HepG2 (cell line): Measurements from ENCODE around the gene NECTIN3. TPM values are rescaled to one million over a fixed set of nuclear protein-coding genes. Genes with fewer than 3 reads are reported as not detected.

Experiments used
- ATAC-seq: fragments of 200-7000 bp; cut with Tn5 transposase; 3 replicates; pipeline ENCODE4 v1.9.1; 2020; ENCODE audit warnings: mild to moderate bottlenecking, moderate library complexity
- BruUV-seq: library from RNA; stranded (reverse); fragments of 400-500 nt; replicated peaks from 2 replicates; lab custom pipeline; 2021; lab: Mats Ljungman, UMichigan
- CTCF ChIA-PET: fragments of 300-600 bp; formaldehyde crosslinking; extraction: SDS; loops from one replicate; lab custom pipeline; 2021; ENCODE audit warnings: low total read pairs, inconsistent platforms, low intra/inter-chr PET ratio; lab: Yijun Ruan, JAX
- POLR2A ChIA-PET: fragments of 350-600 bp; sonication (Branson Sonifier 250); formaldehyde crosslinking; loops from one replicate; lab custom pipeline; 2020; ENCODE audit warnings: antibody characterized with exemption, inconsistent platforms; lab: Yijun Ruan, JAX
- DNase-seq: peaks from one replicate; pipeline ENCODE4 v3.0.0-alpha.2; 2015; ENCODE audit warnings: low spot score
- FAIRE-seq: peaks from 3 replicates; lab custom pipeline; 2011; peaks lifted over from hg19 to GRCh38; lab: Jason Lieb, UNC
- H2AFZ ChIP-seq: one replicate; pipeline ENCODE4 v1.6.1; 2011; ENCODE audit warnings: low read length, inconsistent platforms
- H3K27ac ChIP-seq: fragments of 300-600 bp; 3 replicates; pipeline ENCODE4 v1.8.0; 2011; ENCODE audit warnings: mixed run types, mild to moderate bottlenecking, mixed read lengths, low read length, inconsistent platforms; ENCODE audit not compliant: insufficient read depth; ENCODE audit errors: extremely low read length
- H3K27me3 ChIP-seq, 2 experiments: fragments of 200-600 bp in 1 of 2; 2 replicates in 1 of 2; 3 replicates in 1 of 2; pipeline versions ENCODE4 v1.6.0 to v1.8.0; 2011; ENCODE audit warnings: low read length in 2 of 2, mild to moderate bottlenecking in 2 of 2, moderate library complexity in 2 of 2, inconsistent platforms in 1 of 2; ENCODE audit not compliant: insufficient read depth in 2 of 2, control insufficient read depth in 1 of 2
- H3K36me3 ChIP-seq, 2 experiments: fragments of 200-600 bp in 1 of 2; replicated peaks in 1 of 2; 2 replicates in 1 of 2; 3 replicates in 1 of 2; pipeline versions ENCODE4 v1.5.1 to v1.8.0; 2011; ENCODE audit warnings: low read length in 2 of 2, inconsistent platforms in 1 of 2; ENCODE audit not compliant: insufficient read depth in 2 of 2, control insufficient read depth in 1 of 2
- H3K4me1 ChIP-seq: 2 replicates; pipeline ENCODE4 v1.5.1; 2012; ENCODE audit warnings: low read length, inconsistent platforms; ENCODE audit not compliant: insufficient read depth
- H3K4me2 ChIP-seq: 2 replicates; pipeline ENCODE4 v1.6.0; 2011; ENCODE audit warnings: low read depth, low read length, inconsistent platforms
- H3K4me3 ChIP-seq, 3 experiments: fragments of 200-600 bp in 1 of 3; sonication (generic), shearing (Covaris generic) in 1 of 3; replicated peaks in 1 of 3; 2 replicates each; pipeline ENCODE4 v1.5.1; 2011 to 2016; ENCODE audit warnings: low read length in 3 of 3, inconsistent platforms in 2 of 3, low read depth in 2 of 3, mild to moderate bottlenecking in 2 of 3, control low read depth in 1 of 3, mixed read lengths in 1 of 3; ENCODE audit not compliant: insufficient read depth in 1 of 3
- H3K79me2 ChIP-seq: one replicate; pipeline ENCODE4 v1.6.1; 2011; ENCODE audit warnings: low read length, inconsistent platforms; ENCODE audit not compliant: insufficient read depth
- H3K9ac ChIP-seq: 2 replicates; pipeline ENCODE4 v1.6.0; 2011; ENCODE audit warnings: mild to moderate bottlenecking, low read depth, low read length, inconsistent platforms; ENCODE audit not compliant: insufficient read depth
- H3K9me3 ChIP-seq: 2 replicates; pipeline ENCODE4 v1.5.1; 2012; ENCODE audit warnings: mild to moderate bottlenecking, low read length
- H4K20me1 ChIP-seq: 2 replicates; pipeline ENCODE4 v1.6.0; 2011; ENCODE audit warnings: inconsistent platforms, mild to moderate bottlenecking, low read length, moderate library complexity; ENCODE audit not compliant: insufficient read depth
- HIC2 ChIP-seq: sonication (generic); formaldehyde crosslinking; IDR thresholded peaks from 2 replicates; pipeline ENCODE4 v1.9.0; 2022; ENCODE audit warnings: low read depth, missing genetic modification reagents
- PCBP1 ChIP-seq: fragments of 200-400 bp; formaldehyde crosslinking; IDR thresholded peaks from 2 replicates; pipeline ENCODE4 v1.6.1; 2017; ENCODE audit warnings: mild to moderate bottlenecking, low read depth, low read length, borderline replicate concordance
- REL ChIP-seq: sonication (generic); formaldehyde crosslinking; conservative IDR thresholded peaks from 2 replicates; pipeline ENCODE4 v1.8.0; 2022; ENCODE audit warnings: mild to moderate bottlenecking, missing genetic modification reagents, moderate library complexity
- SNAI1 ChIP-seq: sonication (generic); formaldehyde crosslinking; IDR thresholded peaks from 2 replicates; pipeline ENCODE4 v1.5.0; 2020; ENCODE audit warnings: mild to moderate bottlenecking, missing genetic modification reagents, borderline replicate concordance
- TRIM22 ChIP-seq: fragments of 450-650 bp; IDR thresholded peaks from 2 replicates; pipeline ENCODE4 v1.6.1; 2017
- ZKSCAN8 ChIP-seq: IDR thresholded peaks from 2 replicates; pipeline ENCODE4 v1.6.1; 2016; ENCODE audit warnings: borderline replicate concordance, missing genetic modification reagents, missing compliant biosample characterization
- ZNF773 ChIP-seq: sonication (generic); formaldehyde crosslinking; IDR thresholded peaks from 2 replicates; pipeline ENCODE4 v1.4.0; 2020; ENCODE audit warnings: missing genetic modification reagents, borderline replicate concordance
- WGBS: methylation state at CpG from one replicate; pipeline ENCODE4 v1.1.6; 2017; ENCODE audit warnings: low lambda C conversion rate; 5-methylcytosine and 5-hydroxymethylcytosine counted together
- in situ Hi-C: cut with HindIII; loops from 2 replicates; pipeline ENCODE4 v1.10.0; 2017; ENCODE audit warnings: low pct_unique_long_range_greater_than_20kb; ENCODE audit not compliant: extremely low pct_ligation_motif_present
- intact Hi-C: fragments of 100-400 bp; cut with micrococcal nuclease; formaldehyde crosslinking; loops from one replicate; pipeline ENCODE4 v1.10.0; 2022; ENCODE audit not compliant: unreplicated experiment
- polyA plus RNA-seq, 8 experiments: library from polyadenylated mRNA; depleted of rRNA in 3 of 8; stranded (reverse) in 7 of 8; unstranded in 1 of 8; fragments of >200 nt; fragmentation: Illumina TruSeq in 4 of 8; extraction: Trizol in 4 of 8; gene quantifications; 2 replicates each; pipeline versions ENCODE4 v1.2.1 to v1.2.3, GENCODE V29; 2011 to 2016; ENCODE audit warnings: low read depth in 4 of 8, missing spikeins in 1 of 8, mixed read lengths in 1 of 8; ENCODE audit not compliant: insufficient read depth in 1 of 8
- total RNA-seq, 5 experiments: library from RNA; depleted of rRNA; stranded (reverse); fragments of >200 nt; fragmentation: Illumina TruSeq; extraction: Trizol; gene quantifications; 2 replicates each; pipeline ENCODE4 v1.2.3, GENCODE V29; 2016; ENCODE audit warnings: low read depth in 1 of 5
- TF ChIP-seq, protein P1 (sequence below): sonication (generic); formaldehyde crosslinking; IDR thresholded peaks from 2 replicates; pipeline ENCODE4 v1.8.0; 2022; ENCODE audit warnings: missing genetic modification reagents, mild to moderate bottlenecking, inconsistent platforms, borderline replicate concordance
- TF ChIP-seq, protein P2 (sequence below): sonication (generic); formaldehyde crosslinking; IDR thresholded peaks from 2 replicates; pipeline ENCODE4 v1.8.0; 2022; ENCODE audit warnings: missing genetic modification reagents, mild to moderate bottlenecking, moderate library complexity, borderline replicate concordance

The NECTIN3 gene
- total and polyA plus RNA-seq, 2 of the 13 experiments (the other 11 are each of a cell fraction or from before 2014, with no cell fraction given), result 10.4 to 45.1 TPM

- no peaks in the 10 kb centered on the region for H3K4me1 ChIP-seq
- H3K4me2 ChIP-seq, result no peak overlapping the region
- no peaks in the 10 kb centered on the region for H4K20me1 ChIP-seq
- 3% methylated on average over 1 of the region's 1 CpG for WGBS
- FAIRE-seq (no peak), ATAC-seq (no peak), DNase-seq (no peak)
- H3K27ac ChIP-seq, result no peak overlapping the region
- in situ Hi-C loops (no loop called here), intact Hi-C loops (no loop called here)
- H3K27me3 ChIP-seq, result no peaks in the 10 kb centered on the region; a peak in 1 of 5 replicates
- no peaks in the 10 kb centered on the region for H3K79me2 ChIP-seq
- no peak overlapping the region for H3K4me3 ChIP-seq
- H3K36me3 ChIP-seq, result no peaks in the 10 kb centered on the region
- BruUV-seq, result no TSS peak
- ChIA-PET CTCF (no interaction called here), POLR2A (no interaction called here)
- H3K9ac ChIP-seq, result no peak overlapping the region
- H2AFZ ChIP-seq, result no peak overlapping the region
- no peaks in the 10 kb centered on the region for H3K9me3 ChIP-seq
- TF ChIP-seq ZNF773 (CRISPR knock-in tag) (no peak), PCBP1 (no peak), TRIM22 (no peak), ZKSCAN8 (no peak), SNAI1 (CRISPR knock-in tag) (no peak), REL (CRISPR knock-in tag) (no peak), HIC2 (CRISPR knock-in tag) (no peak)
- TF ChIP-seq, protein P1, sequence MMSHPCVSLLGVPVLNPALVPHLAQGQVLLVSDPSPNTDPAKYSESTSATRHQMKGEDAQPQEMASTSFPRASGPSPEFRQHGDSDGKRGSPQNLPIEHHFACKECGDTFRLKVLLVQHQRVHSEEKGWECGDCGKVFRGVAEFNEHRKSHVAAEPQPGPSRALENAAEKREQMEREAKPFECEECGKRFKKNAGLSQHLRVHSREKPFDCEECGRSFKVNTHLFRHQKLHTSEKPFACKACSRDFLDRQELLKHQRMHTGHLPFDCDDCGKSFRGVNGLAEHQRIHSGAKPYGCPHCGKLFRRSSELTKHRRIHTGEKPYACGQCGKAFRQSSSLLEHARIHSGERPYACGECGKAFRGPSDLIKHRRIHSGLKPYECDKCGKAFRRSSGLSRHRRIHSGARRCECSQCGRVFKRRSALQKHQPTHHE (CRISPR knock-in tag), result no peak
- TF ChIP-seq, protein P2, sequence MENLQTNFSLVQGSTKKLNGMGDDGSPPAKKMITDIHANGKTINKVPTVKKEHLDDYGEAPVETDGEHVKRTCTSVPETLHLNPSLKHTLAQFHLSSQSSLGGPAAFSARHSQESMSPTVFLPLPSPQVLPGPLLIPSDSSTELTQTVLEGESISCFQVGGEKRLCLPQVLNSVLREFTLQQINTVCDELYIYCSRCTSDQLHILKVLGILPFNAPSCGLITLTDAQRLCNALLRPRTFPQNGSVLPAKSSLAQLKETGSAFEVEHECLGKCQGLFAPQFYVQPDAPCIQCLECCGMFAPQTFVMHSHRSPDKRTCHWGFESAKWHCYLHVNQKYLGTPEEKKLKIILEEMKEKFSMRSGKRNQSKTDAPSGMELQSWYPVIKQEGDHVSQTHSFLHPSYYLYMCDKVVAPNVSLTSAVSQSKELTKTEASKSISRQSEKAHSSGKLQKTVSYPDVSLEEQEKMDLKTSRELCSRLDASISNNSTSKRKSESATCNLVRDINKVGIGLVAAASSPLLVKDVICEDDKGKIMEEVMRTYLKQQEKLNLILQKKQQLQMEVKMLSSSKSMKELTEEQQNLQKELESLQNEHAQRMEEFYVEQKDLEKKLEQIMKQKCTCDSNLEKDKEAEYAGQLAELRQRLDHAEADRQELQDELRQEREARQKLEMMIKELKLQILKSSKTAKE (CRISPR knock-in tag), result no peak
Observed at GRCh38 chr3:111210003-111210711, 138.5 kb downstream of the NECTIN3 start.
